HCT116 (cell line): ENCODE data around the gene SLC12A7.
"Not testable (repeated sequence)": the region's sequence is repeated elsewhere in the genome, so short reads cannot be mapped to it uniquely, and the experiment has no call there.

Source experiments
- EGR1 ChIP-seq: IDR thresholded peaks from 2 replicates; pipeline ENCODE4 v1.6.1; 2012; ENCODE audit warnings: low read depth
- EZH2 ChIP-seq: fragments of 200-600 bp; sonication (generic); IDR thresholded peaks from 2 replicates; pipeline ENCODE4 v1.6.1; 2017; ENCODE audit warnings: antibody characterized with exemption, mixed run types
- POLR2A ChIP-seq: IDR thresholded peaks from 2 replicates; pipeline ENCODE4 v1.7.0; 2011; ENCODE audit warnings: borderline replicate concordance; ENCODE audit not compliant: insufficient read depth, insufficient read length; ENCODE audit errors: extremely low read depth
- POLR2AphosphoS5 ChIP-seq: IDR thresholded peaks from 2 replicates; pipeline ENCODE4 v1.6.1; 2011; ENCODE audit warnings: mild to moderate bottlenecking, low read depth, low read length, moderate library complexity
- RAD21 ChIP-seq: IDR thresholded peaks from 2 replicates; pipeline ENCODE4 v1.6.1; 2012; ENCODE audit warnings: low read depth, mild to moderate bottlenecking
- SRF ChIP-seq: IDR thresholded peaks from 2 replicates; pipeline ENCODE4 v1.6.1; 2012; ENCODE audit warnings: low read depth
- YY1 ChIP-seq: IDR thresholded peaks from 2 replicates; pipeline ENCODE4 v1.6.1; 2011; ENCODE audit warnings: low read length, low read depth, moderate library complexity, mild to moderate bottlenecking; ENCODE audit not compliant: insufficient replicate concordance; ENCODE audit errors: extremely low read depth
- TF ChIP-seq, protein P1 (sequence below), 3 experiments: fragments of 200-600 bp in 1 of 3; sonication (generic) in 1 of 3; IDR thresholded peaks in 2 of 3; conservative IDR thresholded peaks in 1 of 3; 2 replicates each; pipeline ENCODE4 v1.5.1; 2012 to 2017; ENCODE audit warnings: low read depth in 2 of 3, low read length in 2 of 3, antibody characterized with exemption in 1 of 3, borderline replicate concordance in 1 of 3, control low read depth in 1 of 3, mild to moderate bottlenecking in 1 of 3, mixed read lengths in 1 of 3, mixed run types in 1 of 3, moderate library complexity in 1 of 3; ENCODE audit not compliant: insufficient read depth in 1 of 3
- TF ChIP-seq, protein P2 (sequence below): IDR thresholded peaks from 2 replicates; pipeline ENCODE4 v1.6.1; 2012
- TF ChIP-seq, protein P3 (sequence below): IDR thresholded peaks from 2 replicates; pipeline ENCODE4 v1.6.1; 2012; ENCODE audit warnings: low read depth

DNA sequence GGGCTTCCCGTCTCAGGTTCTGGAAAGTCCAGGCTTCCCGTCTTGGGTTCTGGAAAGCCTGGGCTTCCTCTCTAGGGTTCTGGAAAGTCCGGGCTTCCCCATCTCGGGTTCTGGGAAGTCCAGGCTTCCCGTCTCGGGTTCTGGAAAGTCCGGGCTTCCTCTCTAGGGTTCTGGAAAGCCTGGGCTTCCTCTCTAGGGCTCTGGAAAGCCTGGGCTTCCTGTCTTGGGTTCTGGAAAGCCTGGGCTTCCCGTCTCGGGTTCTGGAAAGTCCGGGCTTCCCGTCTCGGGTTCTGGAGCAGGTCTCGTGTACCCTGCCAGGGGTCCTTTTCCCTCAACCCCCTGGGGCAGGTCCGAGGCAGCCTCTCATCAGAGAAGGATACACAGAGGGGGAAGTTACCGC, 28.8 kb downstream of the SLC12A7 start:
- TF ChIP-seq, protein P1, sequence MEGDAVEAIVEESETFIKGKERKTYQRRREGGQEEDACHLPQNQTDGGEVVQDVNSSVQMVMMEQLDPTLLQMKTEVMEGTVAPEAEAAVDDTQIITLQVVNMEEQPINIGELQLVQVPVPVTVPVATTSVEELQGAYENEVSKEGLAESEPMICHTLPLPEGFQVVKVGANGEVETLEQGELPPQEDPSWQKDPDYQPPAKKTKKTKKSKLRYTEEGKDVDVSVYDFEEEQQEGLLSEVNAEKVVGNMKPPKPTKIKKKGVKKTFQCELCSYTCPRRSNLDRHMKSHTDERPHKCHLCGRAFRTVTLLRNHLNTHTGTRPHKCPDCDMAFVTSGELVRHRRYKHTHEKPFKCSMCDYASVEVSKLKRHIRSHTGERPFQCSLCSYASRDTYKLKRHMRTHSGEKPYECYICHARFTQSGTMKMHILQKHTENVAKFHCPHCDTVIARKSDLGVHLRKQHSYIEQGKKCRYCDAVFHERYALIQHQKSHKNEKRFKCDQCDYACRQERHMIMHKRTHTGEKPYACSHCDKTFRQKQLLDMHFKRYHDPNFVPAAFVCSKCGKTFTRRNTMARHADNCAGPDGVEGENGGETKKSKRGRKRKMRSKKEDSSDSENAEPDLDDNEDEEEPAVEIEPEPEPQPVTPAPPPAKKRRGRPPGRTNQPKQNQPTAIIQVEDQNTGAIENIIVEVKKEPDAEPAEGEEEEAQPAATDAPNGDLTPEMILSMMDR (IDR thresholded peaks at IDR 0.05 in 2 of 3, conservative IDR thresholded peaks at IDR 0.05 in 1 of 3; ENCODE audit: borderline replicate concordance in 1 of 3, insufficient read depth in 1 of 3, low read depth in 2 of 3, low read length in 2 of 3): not testable (repeated sequence)
- not testable (repeated sequence) for TF ChIP-seq POLR2AphosphoS5, EZH2, YY1, RAD21, POLR2A, EGR1, SRF
- TF ChIP-seq, protein P2, sequence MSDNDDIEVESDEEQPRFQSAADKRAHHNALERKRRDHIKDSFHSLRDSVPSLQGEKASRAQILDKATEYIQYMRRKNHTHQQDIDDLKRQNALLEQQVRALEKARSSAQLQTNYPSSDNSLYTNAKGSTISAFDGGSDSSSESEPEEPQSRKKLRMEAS: not testable (repeated sequence)
- TF ChIP-seq, protein P3, sequence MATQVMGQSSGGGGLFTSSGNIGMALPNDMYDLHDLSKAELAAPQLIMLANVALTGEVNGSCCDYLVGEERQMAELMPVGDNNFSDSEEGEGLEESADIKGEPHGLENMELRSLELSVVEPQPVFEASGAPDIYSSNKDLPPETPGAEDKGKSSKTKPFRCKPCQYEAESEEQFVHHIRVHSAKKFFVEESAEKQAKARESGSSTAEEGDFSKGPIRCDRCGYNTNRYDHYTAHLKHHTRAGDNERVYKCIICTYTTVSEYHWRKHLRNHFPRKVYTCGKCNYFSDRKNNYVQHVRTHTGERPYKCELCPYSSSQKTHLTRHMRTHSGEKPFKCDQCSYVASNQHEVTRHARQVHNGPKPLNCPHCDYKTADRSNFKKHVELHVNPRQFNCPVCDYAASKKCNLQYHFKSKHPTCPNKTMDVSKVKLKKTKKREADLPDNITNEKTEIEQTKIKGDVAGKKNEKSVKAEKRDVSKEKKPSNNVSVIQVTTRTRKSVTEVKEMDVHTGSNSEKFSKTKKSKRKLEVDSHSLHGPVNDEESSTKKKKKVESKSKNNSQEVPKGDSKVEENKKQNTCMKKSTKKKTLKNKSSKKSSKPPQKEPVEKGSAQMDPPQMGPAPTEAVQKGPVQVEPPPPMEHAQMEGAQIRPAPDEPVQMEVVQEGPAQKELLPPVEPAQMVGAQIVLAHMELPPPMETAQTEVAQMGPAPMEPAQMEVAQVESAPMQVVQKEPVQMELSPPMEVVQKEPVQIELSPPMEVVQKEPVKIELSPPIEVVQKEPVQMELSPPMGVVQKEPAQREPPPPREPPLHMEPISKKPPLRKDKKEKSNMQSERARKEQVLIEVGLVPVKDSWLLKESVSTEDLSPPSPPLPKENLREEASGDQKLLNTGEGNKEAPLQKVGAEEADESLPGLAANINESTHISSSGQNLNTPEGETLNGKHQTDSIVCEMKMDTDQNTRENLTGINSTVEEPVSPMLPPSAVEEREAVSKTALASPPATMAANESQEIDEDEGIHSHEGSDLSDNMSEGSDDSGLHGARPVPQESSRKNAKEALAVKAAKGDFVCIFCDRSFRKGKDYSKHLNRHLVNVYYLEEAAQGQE: not testable (repeated sequence)
